BLaER1 (cell line): ENCODE results near the gene E2F3.
"Not testable (repeated sequence)": the region's sequence is repeated elsewhere in the genome, so short reads cannot be mapped to it uniquely, and the experiment has no call there.

Experiments
- H3K27ac ChIP-seq: shearing (Covaris generic); formaldehyde crosslinking; 2 replicates; pipeline ENCODE4 v1.8.1; 2022
- H3K27me3 ChIP-seq: shearing (Covaris generic); formaldehyde crosslinking; 2 replicates; pipeline ENCODE4 v1.8.1; 2022
- H3K36me3 ChIP-seq: shearing (Covaris generic); formaldehyde crosslinking; 2 replicates; pipeline ENCODE4 v1.8.1; 2022
- H3K4me1 ChIP-seq: shearing (Covaris generic); formaldehyde crosslinking; 2 replicates; pipeline ENCODE4 v1.8.1; 2022
- H3K4me2 ChIP-seq: shearing (Covaris generic); formaldehyde crosslinking; 2 replicates; pipeline ENCODE4 v1.8.1; 2022
- H3K4me3 ChIP-seq: shearing (Covaris generic); formaldehyde crosslinking; 2 replicates; pipeline ENCODE4 v1.8.1; 2022
- H3K9ac ChIP-seq: shearing (Covaris generic); formaldehyde crosslinking; 2 replicates; pipeline ENCODE4 v1.8.1; 2022
- H3K9me3 ChIP-seq: shearing (Covaris generic); formaldehyde crosslinking; 2 replicates; pipeline ENCODE4 v1.8.1; 2022
- H4K20me1 ChIP-seq: shearing (Covaris generic); formaldehyde crosslinking; 2 replicates; pipeline ENCODE4 v1.8.1; 2022
- Cebpa-rat ChIP-seq: shearing (Covaris generic); IDR thresholded peaks from 2 replicates; pipeline ENCODE4 v1.8.1; 2022

E2F3 gene

GRCh38 chr6:20461576-20461975 lies 59.9 kb downstream of the E2F3 start:
- Histone ChIP-seq H3K27ac (no peak overlapping the region), H3K27me3 (no peaks in the 10 kb centered on the region), H3K4me1 (no peaks in the 10 kb centered on the region), H3K9me3 (peaks cover 26% of the 10 kb centered on the region), H3K4me3 (no peak overlapping the region), H3K9ac (no peak overlapping the region), H3K4me2 (no peak overlapping the region), H4K20me1 (peaks cover 97% of the 10 kb centered on the region), H3K36me3 (peaks cover 92% of the 10 kb centered on the region)
- no peak for TF ChIP-seq Cebpa-rat

- Histone ChIP-seq H3K4me1 (no peaks in the 10 kb centered on the region), H3K9ac (no peak overlapping the region), H3K9me3 (peaks cover 25% of the 10 kb centered on the region), H3K27me3 (no peaks in the 10 kb centered on the region), H4K20me1 (peaks cover 97% of the 10 kb centered on the region), H3K36me3 (peaks cover 92% of the 10 kb centered on the region), H3K27ac (no peak overlapping the region), H3K4me3 (no peak overlapping the region), H3K4me2 (no peak overlapping the region)
- no peak for TF ChIP-seq Cebpa-rat
Measured at GRCh38 chr6:20463396-20463795, 61.7 kb downstream of the E2F3 start.

- Histone ChIP-seq H3K4me2 (no peak overlapping the region), H3K36me3 (peaks cover 92% of the 10 kb centered on the region), H3K4me1 (no peaks in the 10 kb centered on the region), H3K27ac (no peak overlapping the region), H4K20me1 (peaks cover 97% of the 10 kb centered on the region), H3K9ac (no peak overlapping the region), H3K4me3 (no peak overlapping the region), H3K9me3 (peaks cover 18% of the 10 kb centered on the region), H3K27me3 (no peaks in the 10 kb centered on the region)
- no peak for TF ChIP-seq Cebpa-rat
Measured at GRCh38 chr6:20464041-20464440, 62.4 kb downstream of the E2F3 start.

- Histone ChIP-seq H3K9me3 (peaks cover 14% of the 10 kb centered on the region), H3K27me3 (no peaks in the 10 kb centered on the region), H3K36me3 (peaks cover 91% of the 10 kb centered on the region), H3K9ac (no peak overlapping the region), H4K20me1 (peaks cover 99% of the 10 kb centered on the region), H3K27ac (no peak overlapping the region), H3K4me1 (no peaks in the 10 kb centered on the region), H3K4me2 (no peak overlapping the region), H3K4me3 (no peak overlapping the region)
- TF ChIP-seq Cebpa-rat = no peak
Measured at GRCh38 chr6:20464847-20465246, 63.2 kb downstream of the E2F3 start.

- peaks cover 92% of the 10 kb centered on the region for H3K36me3 ChIP-seq
- not testable (repeated sequence) for H3K4me3 ChIP-seq, H3K4me1 ChIP-seq, H3K27ac ChIP-seq, H3K27me3 ChIP-seq, H3K9ac ChIP-seq, H3K4me2 ChIP-seq
- peaks cover 11% of the 10 kb centered on the region; the same call in 1 of the 2 replicates for H3K9me3 ChIP-seq
- H4K20me1 ChIP-seq = peaks cover 99% of the 10 kb centered on the region
Measured at GRCh38 chr6:20465616-20466015, 63.9 kb downstream of the E2F3 start.

- peaks cover 11% of the 10 kb centered on the region; the same call in 1 of the 2 replicates for H3K9me3 ChIP-seq
- no peak overlapping the region for H3K9ac ChIP-seq
- TF ChIP-seq Cebpa-rat = no peak
- H4K20me1 ChIP-seq = peaks cover 99% of the 10 kb centered on the region
- no peaks in the 10 kb centered on the region for H3K4me1 ChIP-seq
- no peak overlapping the region for H3K4me3 ChIP-seq
- peaks cover 85% of the 10 kb centered on the region for H3K36me3 ChIP-seq
- no peak overlapping the region for H3K4me2 ChIP-seq
- no peaks in the 10 kb centered on the region for H3K27me3 ChIP-seq
- no peak overlapping the region for H3K27ac ChIP-seq
Measured at GRCh38 chr6:20467437-20467836, 65.8 kb downstream of the E2F3 start.

- H3K9me3 ChIP-seq = peaks cover 11% of the 10 kb centered on the region; the same call in 1 of the 2 replicates
- no peaks in the 10 kb centered on the region for H3K4me1 ChIP-seq
- no peak overlapping the region for H3K27ac ChIP-seq
- H3K27me3 ChIP-seq = no peaks in the 10 kb centered on the region
- H3K4me3 ChIP-seq = no peak overlapping the region
- H4K20me1 ChIP-seq = peaks cover 99% of the 10 kb centered on the region
- no peak overlapping the region for H3K4me2 ChIP-seq
- H3K36me3 ChIP-seq = peaks cover 80% of the 10 kb centered on the region
- no peak overlapping the region for H3K9ac ChIP-seq
- TF ChIP-seq Cebpa-rat = no peak
Measured at GRCh38 chr6:20468209-20468608, 66.5 kb downstream of the E2F3 start.

GRCh38 chr6:20472748-20473147 lies 71.1 kb downstream of the E2F3 start:
- Histone ChIP-seq H3K36me3 (peaks cover 77% of the 10 kb centered on the region), H3K4me2 (no peak overlapping the region), H3K9me3 (no peaks in the 10 kb centered on the region), H3K4me3 (no peak overlapping the region), H3K27me3 (no peaks in the 10 kb centered on the region), H3K27ac (no peak overlapping the region), H4K20me1 (peaks cover 100% of the 10 kb centered on the region), H3K9ac (no peak overlapping the region), H3K4me1 (0 out of 2 replicates have a peak, but pooled peaks cover 5% of the 10 kb centered on the region)
- TF ChIP-seq Cebpa-rat = no peak

GRCh38 chr6:20473518-20473917 lies 71.8 kb downstream of the E2F3 start:
- H3K4me3 ChIP-seq = no peak overlapping the region
- peaks cover 77% of the 10 kb centered on the region for H3K36me3 ChIP-seq
- TF ChIP-seq Cebpa-rat = no peak

GRCh38 chr6:20474874-20475542 lies 73.3 kb downstream of the E2F3 start:
- H4K20me1 ChIP-seq = peaks cover 100% of the 10 kb centered on the region
- H3K9ac ChIP-seq = no peak overlapping the region
- H3K27ac ChIP-seq = no peak overlapping the region
- H3K27me3 ChIP-seq = no peaks in the 10 kb centered on the region
- TF ChIP-seq Cebpa-rat = 0 out of 2 replicates have a peak, but pooled peaks have one; percentile 51
- H3K36me3 ChIP-seq = peaks cover 79% of the 10 kb centered on the region
- H3K4me3 ChIP-seq = no peak overlapping the region
- H3K4me1 ChIP-seq = 0 out of 2 replicates have a peak, but pooled peaks cover 5% of the 10 kb centered on the region
- H3K4me2 ChIP-seq = no peak overlapping the region
- H3K9me3 ChIP-seq = no peaks in the 10 kb centered on the region

More at GRCh38 chr6:20473518-20473917, 71.8 kb downstream of the E2F3 start:
- Histone ChIP-seq H3K27me3 (no peaks in the 10 kb centered on the region), H3K4me1 (0 out of 2 replicates have a peak, but pooled peaks cover 5% of the 10 kb centered on the region), H3K9ac (no peak overlapping the region), H3K4me2 (no peak overlapping the region), H3K9me3 (no peaks in the 10 kb centered on the region), H3K27ac (no peak overlapping the region), H4K20me1 (peaks cover 100% of the 10 kb centered on the region)
